PFSK-1 (cell line): Measurements from ENCODE around the gene MYRF.

Source experiments
- FOXP2 ChIP-seq: optimal IDR thresholded peaks from 2 replicates; pipeline ENCODE3; 2011; ENCODE audit warnings: borderline replicate concordance, control low read depth, inconsistent platforms; ENCODE audit not compliant: insufficient read depth; ENCODE audit errors: extremely low read length, extremely low read depth
- POLR2AphosphoS5 ChIP-seq: IDR thresholded peaks from 2 replicates; pipeline ENCODE4 v1.6.1; 2012; ENCODE audit warnings: low read depth, mild to moderate bottlenecking, control low read depth, low read length, moderate library complexity
- SIN3A ChIP-seq: IDR thresholded peaks from 2 replicates; pipeline ENCODE4 v1.6.1; 2012; ENCODE audit warnings: mild to moderate bottlenecking, low read length, moderate library complexity, borderline replicate concordance; ENCODE audit not compliant: insufficient read depth
- TAF1 ChIP-seq: IDR thresholded peaks from 2 replicates; pipeline ENCODE4 v1.6.1; 2012; ENCODE audit warnings: low read length, control low read depth, borderline replicate concordance; ENCODE audit not compliant: insufficient read depth
- TF ChIP-seq, protein P1 (sequence below), 2 experiments: IDR thresholded peaks; 2 replicates each; pipeline versions ENCODE4 v1.6.1 to v1.8.0; 2011 to 2012; ENCODE audit warnings: low read depth in 2 of 2, low read length in 2 of 2, control low read depth in 1 of 2, inconsistent platforms in 1 of 2, mild to moderate bottlenecking in 1 of 2, moderate library complexity in 1 of 2; ENCODE audit not compliant: insufficient read depth in 1 of 2

MYRF gene

DNA sequence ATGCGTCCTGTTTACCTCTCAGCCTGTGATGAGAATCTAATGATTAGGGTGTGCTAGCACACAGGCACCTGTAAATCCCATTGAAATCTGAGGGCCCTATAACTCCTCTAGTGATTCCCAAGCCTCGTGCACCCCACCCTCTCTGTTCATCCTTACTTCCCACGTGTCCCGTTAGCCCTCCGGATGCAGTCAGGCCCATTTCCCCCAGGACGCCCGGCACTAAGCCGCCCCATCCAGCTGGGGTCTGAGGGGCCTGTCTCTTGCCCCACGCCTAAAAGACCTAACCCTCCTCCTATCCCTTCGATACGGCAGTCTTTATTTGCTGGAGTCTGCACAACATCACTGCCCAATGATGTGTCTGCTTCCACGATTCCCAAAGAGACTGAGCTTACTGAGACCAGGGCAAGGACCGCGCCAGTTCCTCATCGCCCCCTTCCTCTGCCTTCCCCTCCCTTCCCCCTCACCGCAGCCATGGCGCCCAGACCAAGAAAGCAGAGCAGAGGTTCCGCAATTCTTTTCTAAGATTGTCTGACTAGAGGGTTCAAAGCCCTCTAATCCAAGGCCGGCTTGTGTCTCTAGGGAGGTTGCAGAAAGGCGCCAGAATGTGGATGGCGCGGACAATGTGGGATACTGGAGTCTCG, 74.6 kb downstream of the MYRF start:
- TF ChIP-seq TAF1, result no peak

DNA sequence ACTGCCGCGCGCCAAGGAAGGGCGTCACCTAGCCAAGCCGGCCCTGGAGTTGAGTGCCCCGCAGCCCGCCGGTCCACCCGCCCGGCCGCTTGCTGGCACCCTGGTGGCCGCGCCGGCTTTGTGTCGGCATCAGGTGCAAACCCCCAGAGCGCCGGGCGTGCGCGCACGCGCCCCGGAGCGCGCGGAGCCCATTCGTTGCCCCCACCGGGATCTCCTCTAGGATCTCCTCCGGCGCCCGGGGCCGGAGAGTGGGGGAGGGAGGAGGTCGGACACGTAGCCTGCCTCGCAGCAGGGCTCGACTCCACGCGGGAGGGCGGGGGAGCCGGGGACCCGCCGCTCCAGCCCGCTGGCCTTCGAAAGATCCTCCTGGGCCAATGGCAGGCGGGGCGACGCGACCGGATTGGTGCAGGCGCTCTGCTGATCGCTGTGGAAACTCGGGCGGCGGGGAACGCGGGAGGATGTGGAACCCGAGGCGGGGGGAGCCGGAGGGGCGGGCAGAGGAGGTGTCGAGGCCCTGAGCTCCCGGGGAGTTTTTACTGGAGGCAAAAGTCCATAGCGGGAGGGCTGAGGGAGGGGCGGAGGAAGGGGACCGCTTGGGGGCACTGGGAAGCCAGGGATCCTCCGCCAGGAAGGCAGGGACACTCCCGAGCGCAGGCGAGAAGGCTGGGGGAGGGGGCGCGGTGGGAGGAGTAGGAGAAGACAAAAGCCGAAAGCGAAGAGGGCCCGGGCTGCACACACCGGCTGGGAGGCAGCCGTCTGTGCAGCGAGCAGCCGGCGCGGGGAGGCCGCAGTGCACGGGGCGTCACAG, 75.3 kb downstream of the MYRF start, which contains the start of gene FADS2:
Gene FADS2, plus strand, starts transcription at position 730 of the 808 bp plus-strand sequence. CDS start 91 bp downstream, outside the sequence.
- TF ChIP-seq SIN3A (no peak), TAF1 (no peak), FOXP2 (no peak), POLR2AphosphoS5 (no peak)
- TF ChIP-seq, protein P1, sequence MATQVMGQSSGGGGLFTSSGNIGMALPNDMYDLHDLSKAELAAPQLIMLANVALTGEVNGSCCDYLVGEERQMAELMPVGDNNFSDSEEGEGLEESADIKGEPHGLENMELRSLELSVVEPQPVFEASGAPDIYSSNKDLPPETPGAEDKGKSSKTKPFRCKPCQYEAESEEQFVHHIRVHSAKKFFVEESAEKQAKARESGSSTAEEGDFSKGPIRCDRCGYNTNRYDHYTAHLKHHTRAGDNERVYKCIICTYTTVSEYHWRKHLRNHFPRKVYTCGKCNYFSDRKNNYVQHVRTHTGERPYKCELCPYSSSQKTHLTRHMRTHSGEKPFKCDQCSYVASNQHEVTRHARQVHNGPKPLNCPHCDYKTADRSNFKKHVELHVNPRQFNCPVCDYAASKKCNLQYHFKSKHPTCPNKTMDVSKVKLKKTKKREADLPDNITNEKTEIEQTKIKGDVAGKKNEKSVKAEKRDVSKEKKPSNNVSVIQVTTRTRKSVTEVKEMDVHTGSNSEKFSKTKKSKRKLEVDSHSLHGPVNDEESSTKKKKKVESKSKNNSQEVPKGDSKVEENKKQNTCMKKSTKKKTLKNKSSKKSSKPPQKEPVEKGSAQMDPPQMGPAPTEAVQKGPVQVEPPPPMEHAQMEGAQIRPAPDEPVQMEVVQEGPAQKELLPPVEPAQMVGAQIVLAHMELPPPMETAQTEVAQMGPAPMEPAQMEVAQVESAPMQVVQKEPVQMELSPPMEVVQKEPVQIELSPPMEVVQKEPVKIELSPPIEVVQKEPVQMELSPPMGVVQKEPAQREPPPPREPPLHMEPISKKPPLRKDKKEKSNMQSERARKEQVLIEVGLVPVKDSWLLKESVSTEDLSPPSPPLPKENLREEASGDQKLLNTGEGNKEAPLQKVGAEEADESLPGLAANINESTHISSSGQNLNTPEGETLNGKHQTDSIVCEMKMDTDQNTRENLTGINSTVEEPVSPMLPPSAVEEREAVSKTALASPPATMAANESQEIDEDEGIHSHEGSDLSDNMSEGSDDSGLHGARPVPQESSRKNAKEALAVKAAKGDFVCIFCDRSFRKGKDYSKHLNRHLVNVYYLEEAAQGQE (IDR thresholded peaks at IDR 0.05; ENCODE audit: insufficient read depth in 1 of 2, low read depth in 2 of 2, low read length in 2 of 2), result no peak

DNA sequence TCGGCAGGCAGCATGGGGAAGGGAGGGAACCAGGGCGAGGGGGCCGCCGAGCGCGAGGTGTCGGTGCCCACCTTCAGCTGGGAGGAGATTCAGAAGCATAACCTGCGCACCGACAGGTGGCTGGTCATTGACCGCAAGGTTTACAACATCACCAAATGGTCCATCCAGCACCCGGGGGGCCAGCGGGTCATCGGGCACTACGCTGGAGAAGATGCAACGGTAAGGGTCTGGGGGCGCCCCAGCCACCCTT, 75.9 kb downstream of the MYRF start:
- TF ChIP-seq TAF1 (no peak), POLR2AphosphoS5 (no peak), FOXP2 (no peak), SIN3A (no peak)
- TF ChIP-seq, protein P1 (IDR thresholded peaks at IDR 0.05; ENCODE audit: insufficient read depth in 1 of 2, low read depth in 2 of 2, low read length in 2 of 2), result no peak

DNA sequence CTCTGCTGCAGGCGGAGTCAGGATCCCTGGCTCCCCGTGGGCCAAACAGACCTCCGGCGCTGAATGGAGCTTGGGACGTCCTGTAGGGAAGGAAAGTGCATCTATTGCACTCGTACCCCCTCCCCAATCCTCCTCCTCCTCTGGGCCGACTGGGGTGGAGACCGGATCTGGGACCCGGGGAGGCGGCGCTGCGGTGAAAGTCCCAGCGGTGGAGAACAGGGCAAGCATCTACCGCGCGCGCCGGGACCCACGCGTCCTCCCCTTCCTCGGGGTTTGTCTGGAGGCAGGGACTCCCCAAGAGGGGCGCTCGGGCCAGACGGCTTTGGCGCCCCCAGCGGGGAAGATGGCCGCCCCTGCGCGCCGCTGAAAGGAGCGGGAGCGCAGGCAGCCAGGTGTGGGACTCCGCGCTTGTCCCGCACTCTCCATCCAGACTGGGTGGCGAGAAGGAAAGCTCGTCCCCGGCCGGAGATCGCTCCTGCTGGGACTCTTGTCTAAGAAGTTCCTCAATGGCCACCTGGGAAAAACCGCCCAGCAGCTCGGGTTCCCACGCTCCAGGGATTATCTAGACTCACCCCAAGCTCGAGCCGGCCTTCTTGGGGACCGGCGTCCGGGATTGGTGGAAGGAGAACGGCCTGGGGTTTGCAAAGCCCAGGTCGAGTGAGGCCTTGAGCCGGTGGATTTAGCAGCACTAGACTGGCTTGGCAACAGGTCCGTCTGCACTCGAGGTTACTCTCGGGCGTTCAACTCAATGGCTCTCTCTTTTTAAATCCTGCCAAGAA, 76.4 kb downstream of the MYRF start:
- TF ChIP-seq TAF1 (no peak), SIN3A (no peak), FOXP2 (no peak), POLR2AphosphoS5 (no peak)
- TF ChIP-seq, protein P1 (IDR thresholded peaks at IDR 0.05; ENCODE audit: insufficient read depth in 1 of 2, low read depth in 2 of 2, low read length in 2 of 2), result no peak

DNA sequence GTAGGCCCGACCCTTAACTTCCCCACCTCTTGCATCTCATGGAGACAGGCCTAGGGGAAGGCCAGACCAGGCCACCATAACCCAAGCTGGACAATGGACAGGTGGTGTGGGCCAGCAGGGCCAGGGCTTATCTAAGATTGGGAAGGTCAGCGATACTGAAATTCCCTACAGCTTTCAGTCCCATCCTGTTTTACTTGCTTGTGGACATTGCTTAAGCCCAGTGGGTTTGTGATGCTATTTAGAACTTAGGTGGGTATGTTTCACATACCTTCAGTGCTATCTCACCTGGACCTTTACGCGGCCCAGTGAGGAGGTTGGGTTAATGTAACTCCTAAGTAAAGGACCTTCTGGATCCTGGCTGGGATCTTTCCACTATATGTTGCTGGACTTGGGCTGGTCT, 77.4 kb downstream of the MYRF start:
- TF ChIP-seq SIN3A (no peak), TAF1 (no peak), POLR2AphosphoS5 (no peak), FOXP2 (no peak)
- TF ChIP-seq, protein P1 (IDR thresholded peaks at IDR 0.05; ENCODE audit: insufficient read depth in 1 of 2, low read depth in 2 of 2, low read length in 2 of 2), result no peak
